Lung (tissue), 12 donors: Measurements from ENCODE around the gene CRYGN. TPM values are rescaled to one million over a fixed set of nuclear protein-coding genes. Genes with fewer than 3 reads are reported as not detected.

Source experiments
- ATAC-seq: fragments of 200-7000 bp; cut with Tn5 transposase; one replicate; pipeline ENCODE4 v1.9.1; 2020; ENCODE audit warnings: moderate number of reproducible peaks; ENCODE audit not compliant: insufficient read depth, low FRiP score
- DNase-seq, 3 donors: peaks; one replicate each; pipeline ENCODE4 v3.0.0-alpha.2; 2013 to 2017
- H3K27ac ChIP-seq, 2 donors: one replicate each; pipeline ENCODE4 v1.5.1; 2013; ENCODE audit warnings: mild to moderate bottlenecking in 2 of 2, moderate library complexity in 2 of 2, control low read depth in 1 of 2, inconsistent platforms in 1 of 2, low read depth in 1 of 2, low read length in 1 of 2
- H3K27me3 ChIP-seq, 3 donors: one replicate each; pipeline ENCODE4 v1.5.1; 2013; ENCODE audit warnings: low read length in 2 of 3; ENCODE audit not compliant: control insufficient read depth in 3 of 3, insufficient read depth in 3 of 3
- H3K36me3 ChIP-seq, 4 donors: one replicate each; pipeline ENCODE4 v1.5.1; 2013; ENCODE audit warnings: low read length in 4 of 4, mild to moderate bottlenecking in 1 of 4, moderate library complexity in 1 of 4; ENCODE audit not compliant: control insufficient read depth in 4 of 4, insufficient read depth in 4 of 4
- H3K4me1 ChIP-seq, 5 donors: one replicate each; pipeline ENCODE4 v1.5.1; 2013; ENCODE audit warnings: low read length in 5 of 5, mild to moderate bottlenecking in 2 of 5, moderate library complexity in 1 of 5; ENCODE audit not compliant: control insufficient read depth in 5 of 5, insufficient read depth in 5 of 5
- H3K4me3 ChIP-seq: one replicate; pipeline ENCODE4 v1.5.1; 2013; ENCODE audit warnings: mild to moderate bottlenecking, control low read depth, moderate library complexity
- H3K9ac ChIP-seq, 2 donors: one replicate each; pipeline ENCODE4 v1.5.1; 2013; ENCODE audit warnings: low read length in 2 of 2, control low read depth in 1 of 2; ENCODE audit not compliant: insufficient read depth in 1 of 2
- H3K9me3 ChIP-seq, 4 donors: one replicate each; pipeline ENCODE4 v1.5.1; 2013; ENCODE audit warnings: low read length in 3 of 4, mild to moderate bottlenecking in 1 of 4, moderate library complexity in 1 of 4; ENCODE audit not compliant: control insufficient read depth in 4 of 4, insufficient read depth in 3 of 4
- CTCF ChIP-seq: IDR thresholded peaks from 2 replicates; pipeline ENCODE4 v1.5.1; 2012; ENCODE audit warnings: mild to moderate bottlenecking; ENCODE audit errors: control extremely low read depth, extremely low read depth
- WGBS, 2 donors: extraction: QIAGEN DNeasy Blood & Tissue Kit; methylation state at CpG; one replicate each; pipeline ENCODE4 v1.1.7; 2013; 5-methylcytosine and 5-hydroxymethylcytosine counted together
- polyA plus RNA-seq, 2 donors: library from polyadenylated mRNA; stranded (reverse); fragments of 200-250 nt; gene quantifications; one replicate each; pipeline ENCODE4 v1.2.1, GENCODE V29; 2013
- total RNA-seq, 2 donors: library from RNA; depleted of rRNA in 1 of 2; stranded (reverse); fragments of >200 nt in 1 of 2; gene quantifications; one replicate each; pipeline ENCODE4 v1.2.1, GENCODE V29; 2014 to 2021
- donor health status: control.
- donor health status: control.
- donor health status: Bipolar disorder and iron deficiency.
- donor health status: healthy.
- donor health status: DM: yes; HTN: yes; CAD: no.

Gene CRYGN
- total and polyA plus RNA-seq, 4 donors, result 0.07 to 0.34 (median 0.28) TPM; not detected in 1

- no peak overlapping the region for H3K4me3 ChIP-seq
- no peaks in the 10 kb centered on the region for H3K27me3 ChIP-seq
- H3K36me3 ChIP-seq, result peaks cover 4 to 17% (median 14%) of the 10 kb centered on the region in 4 donors
- no peak overlapping the region for H3K9ac ChIP-seq
- 79 to 82% methylated on average over 4 of the region's 4 CpGs for WGBS, 2 donors
- no peak overlapping the region for H3K27ac ChIP-seq
- TF ChIP-seq CTCF, result no peak
- DNase-seq, result no peak
- ATAC-seq, result no peak
- H3K4me1 ChIP-seq, result peaks cover 0 to 17% (median 13%) of the 10 kb centered on the region in 5 donors
- H3K9me3 ChIP-seq, result peaks cover 0 to 7% (median under 1%) of the 10 kb centered on the region in 4 donors
Observed at GRCh38 chr7:151461942-151462230, 21.9 kb upstream of the CRYGN start.

- DNase-seq (no peak), ATAC-seq (no peak)
- H3K4me1 ChIP-seq, result peaks cover 0 to 17% (median 13%) of the 10 kb centered on the region in 5 donors
- peaks cover 0 to 7% (median under 1%) of the 10 kb centered on the region in 4 donors for H3K9me3 ChIP-seq
- WGBS, 2 donors, result 82 to 87% methylated on average over 6 of the region's 6 CpGs
- peak overlapping the region in 1 of 2 donors; percentile 78 for H3K27ac ChIP-seq
- no peak for TF ChIP-seq CTCF
- no peak overlapping the region for H3K9ac ChIP-seq
- no peaks in the 10 kb centered on the region for H3K27me3 ChIP-seq
- H3K4me3 ChIP-seq, result no peak overlapping the region
- H3K36me3 ChIP-seq, result peaks cover 4 to 17% (median 13%) of the 10 kb centered on the region in 4 donors
Observed at GRCh38 chr7:151461096-151461941, 21.4 kb upstream of the CRYGN start.

GRCh38 chr7:151460474-151460855 lies 20.5 kb upstream of the CRYGN start:
- TF ChIP-seq CTCF, result no peak
- WGBS, 2 donors, result 71 to 77% methylated on average over 10 of the region's 10 CpGs
- Histone ChIP-seq H3K27ac (peak overlapping the region; percentile 63 to 78), H3K36me3 (peaks cover 2 to 12% (median 10%) of the 10 kb centered on the region in 4 donors), H3K4me1 (peaks cover 0 to 17% (median 13%) of the 10 kb centered on the region in 5 donors), H3K27me3 (no peaks in the 10 kb centered on the region), H3K9ac (peak overlapping the region in 1 of 2 donors; percentile 36), H3K9me3 (peaks cover 0 to 7% (median under 1%) of the 10 kb centered on the region in 4 donors), H3K4me3 (no peak overlapping the region)
- ATAC-seq (no peak), DNase-seq (no peak)
